H1 (cell line): ENCODE results near the gene GUCY2C. TPM values are rescaled to one million over a fixed set of nuclear protein-coding genes. Genes with fewer than 3 reads are reported as not detected.

ENCODE experiments used
- CTCF ChIA-PET: fragments of 300-600 bp; sonication (Branson Sonifier 250); formaldehyde crosslinking; loops from one replicate; lab custom pipeline; 2021; ENCODE audit not compliant: partially characterized antibody; lab: Charles Lee
- POLR2A ChIA-PET: fragments of 300-600 bp; sonication (Branson Sonifier 250); formaldehyde crosslinking; loops from one replicate; lab custom pipeline; 2021; ENCODE audit warnings: inconsistent platforms; ENCODE audit not compliant: partially characterized antibody; lab: Charles Lee
- DNase-seq, 2 experiments: peaks; one replicate each; pipeline versions ENCODE4 v3.0.0 to v3.0.0-alpha.2; 2010 to 2022; ENCODE audit warnings: low spot score in 2 of 2, low read depth in 1 of 2, mixed read lengths in 1 of 2
- FAIRE-seq: peaks from 2 replicates; lab custom pipeline; 2011; peaks lifted over from hg19 to GRCh38; lab: Jason Lieb, UNC
- H2AFZ ChIP-seq: 2 replicates; pipeline ENCODE4 v1.8.1; 2012; ENCODE audit warnings: low read length, inconsistent platforms
- H2AK5ac ChIP-seq: 2 replicates; pipeline ENCODE4 v1.6.1; 2013; ENCODE audit warnings: low read depth, low read length
- H2BK120ac ChIP-seq: replicated peaks from 2 replicates; pipeline ENCODE3; 2013; ENCODE audit warnings: low read depth, low read length, inconsistent platforms
- H2BK12ac ChIP-seq: 2 replicates; pipeline ENCODE4 v1.6.1; 2013; ENCODE audit warnings: low read depth, low read length
- H2BK15ac ChIP-seq: 2 replicates; pipeline ENCODE4 v1.6.1; 2013; ENCODE audit warnings: low read length
- H2BK20ac ChIP-seq: 2 replicates; pipeline ENCODE4 v1.6.1; 2013; ENCODE audit warnings: low read length
- H2BK5ac ChIP-seq: 2 replicates; pipeline ENCODE4 v1.6.1; 2013; ENCODE audit warnings: low read depth, low read length
- H3K14ac ChIP-seq: 2 replicates; pipeline ENCODE4 v1.6.1; 2013; ENCODE audit warnings: inconsistent platforms; ENCODE audit not compliant: insufficient read length
- H3K18ac ChIP-seq: 2 replicates; pipeline ENCODE4 v1.6.1; 2013; ENCODE audit warnings: low read length; ENCODE audit errors: extremely low read depth
- H3K23ac ChIP-seq: 2 replicates; pipeline ENCODE4 v1.6.1; 2013; ENCODE audit warnings: inconsistent platforms; ENCODE audit not compliant: insufficient read length
- H3K23me2 ChIP-seq: 2 replicates; pipeline ENCODE4 v1.6.1; 2013; ENCODE audit warnings: low read depth, low read length
- H3K27ac ChIP-seq: 2 replicates; pipeline ENCODE4 v1.6.1; 2011; ENCODE audit warnings: low read depth, low read length, inconsistent platforms
- H3K27me3 ChIP-seq, 4 experiments: replicated peaks in 1 of 4; 1 replicate in 1 of 4; 2 replicates in 3 of 4; pipeline versions ENCODE4 v1.6.1 to v1.8.1; 2011 to 2013; ENCODE audit warnings: low read length in 3 of 4, mild to moderate bottlenecking in 3 of 4, inconsistent platforms in 2 of 4, mixed read lengths in 2 of 4, moderate library complexity in 1 of 4; ENCODE audit not compliant: control insufficient read depth in 3 of 4, insufficient read depth in 3 of 4; ENCODE audit errors: extremely low read depth in 1 of 4
- H3K36me3 ChIP-seq, 4 experiments: 2 replicates each; pipeline versions ENCODE4 v1.6.1 to v1.8.1; 2011 to 2013; ENCODE audit warnings: mild to moderate bottlenecking in 4 of 4, low read length in 3 of 4, moderate library complexity in 2 of 4, control low read depth in 1 of 4, inconsistent platforms in 1 of 4; ENCODE audit not compliant: insufficient read depth in 4 of 4, control insufficient read depth in 2 of 4
- H3K4ac ChIP-seq: replicated peaks from 2 replicates; pipeline ENCODE3; 2013; ENCODE audit warnings: low read length, low read depth, mixed read lengths, inconsistent platforms; ENCODE audit not compliant: insufficient read length
- H3K4me1 ChIP-seq, 4 experiments: replicated peaks in 1 of 4; 1 replicate in 1 of 4; 2 replicates in 3 of 4; pipeline versions ENCODE4 v1.6.1 to v1.8.1; 2011 to 2013; ENCODE audit warnings: low read length in 3 of 4, inconsistent platforms in 2 of 4, mixed read lengths in 1 of 4; ENCODE audit not compliant: insufficient read depth in 4 of 4, control insufficient read depth in 3 of 4
- H3K4me2 ChIP-seq, 2 experiments: 2 replicates each; pipeline versions ENCODE4 v1.6.1 to v1.8.1; 2011 to 2013; ENCODE audit warnings: low read depth in 2 of 2, low read length in 2 of 2, control low read depth in 1 of 2, inconsistent platforms in 1 of 2, mild to moderate bottlenecking in 1 of 2; ENCODE audit not compliant: insufficient read depth in 1 of 2
- H3K4me3 ChIP-seq, 4 experiments: fragments of 200-600, 300-600 bp in 1 of 4; sonication (generic), shearing (Covaris generic), sonication (Bioruptor Twin) in 1 of 4; 2 replicates each; pipeline versions ENCODE4 v1.5.1 to v1.8.1; 2011 to 2016; ENCODE audit warnings: low read length in 4 of 4, low read depth in 3 of 4, control low read depth in 2 of 4, inconsistent platforms in 2 of 4, mild to moderate bottlenecking in 2 of 4, mixed read lengths in 1 of 4, moderate library complexity in 1 of 4; ENCODE audit not compliant: insufficient read depth in 2 of 4; ENCODE audit errors: extremely low read depth in 1 of 4
- H3K56ac ChIP-seq: replicated peaks from 2 replicates; pipeline ENCODE3; 2013; ENCODE audit warnings: low read depth, mild to moderate bottlenecking, mixed read lengths, low read length, inconsistent platforms; ENCODE audit not compliant: insufficient read length
- H3K79me1 ChIP-seq: 2 replicates; pipeline ENCODE4 v1.6.1; 2013; ENCODE audit warnings: low read depth, low read length, control low read depth
- H3K79me2 ChIP-seq, 2 experiments: 2 replicates each; pipeline versions ENCODE4 v1.6.1 to v1.8.1; 2012 to 2013; ENCODE audit warnings: low read length in 2 of 2, mild to moderate bottlenecking in 2 of 2, inconsistent platforms in 1 of 2; ENCODE audit not compliant: insufficient read depth in 2 of 2, control insufficient read depth in 1 of 2
- H3K9ac ChIP-seq, 4 experiments: replicated peaks in 1 of 4; 1 replicate in 1 of 4; 2 replicates in 3 of 4; pipeline versions ENCODE4 v1.6.1 to v1.8.1; 2011 to 2013; ENCODE audit warnings: low read depth in 3 of 4, low read length in 3 of 4, control low read depth in 2 of 4, mild to moderate bottlenecking in 2 of 4, moderate library complexity in 2 of 4, inconsistent platforms in 1 of 4; ENCODE audit errors: extremely low read depth in 1 of 4
- H3K9me3 ChIP-seq, 2 experiments: 2 replicates each; pipeline versions ENCODE4 v1.6.1 to v1.8.1; 2012 to 2013; ENCODE audit warnings: mild to moderate bottlenecking in 2 of 2, moderate library complexity in 2 of 2, control low read depth in 1 of 2, inconsistent platforms in 1 of 2, low read depth in 1 of 2, low read length in 1 of 2, mixed read lengths in 1 of 2; ENCODE audit not compliant: insufficient read depth in 2 of 2
- H4K20me1 ChIP-seq, 2 experiments: replicated peaks in 1 of 2; 2 replicates each; pipeline versions ENCODE3 to v1.8.1; 2011 to 2013; ENCODE audit warnings: inconsistent platforms in 2 of 2, low read length in 2 of 2, mild to moderate bottlenecking in 1 of 2; ENCODE audit not compliant: insufficient read depth in 2 of 2, control insufficient read depth in 1 of 2
- H4K5ac ChIP-seq: 2 replicates; pipeline ENCODE4 v1.6.1; 2013; ENCODE audit warnings: low read length, low read depth, mixed read lengths, inconsistent platforms; ENCODE audit not compliant: insufficient read length
- H4K8ac ChIP-seq: 2 replicates; pipeline ENCODE4 v1.8.0; 2013; ENCODE audit warnings: mild to moderate bottlenecking, moderate library complexity, low read length, inconsistent platforms; ENCODE audit not compliant: insufficient read depth; ENCODE audit errors: extremely low read depth
- H4K91ac ChIP-seq: replicated peaks from 2 replicates; pipeline ENCODE3; 2013; ENCODE audit warnings: low read length, mixed read lengths, inconsistent platforms; ENCODE audit not compliant: insufficient read length
- EZH2 ChIP-seq: fragments of 200-600 bp; sonication (generic); IDR thresholded peaks from 2 replicates; pipeline ENCODE4 v1.7.1; 2012; ENCODE audit warnings: low read depth, mild to moderate bottlenecking, moderate library complexity, low read length, inconsistent platforms; ENCODE audit not compliant: severe bottlenecking
- POLR2A ChIP-seq, 2 experiments: IDR thresholded peaks; 1 replicate in 1 of 2; 2 replicates in 1 of 2; pipeline ENCODE4 v1.6.1; 2011; ENCODE audit warnings: low read depth in 2 of 2, low read length in 2 of 2, mild to moderate bottlenecking in 2 of 2; ENCODE audit errors: control extremely low read depth in 1 of 2
- WGBS, 2 experiments: shearing (Covaris generic) in 1 of 2; methylation state at CpG; one replicate each; pipeline versions ENCODE4 v1.1.6 to v1.1.7; 2013 to 2015; ENCODE audit warnings: low lambda C conversion rate in 2 of 2, mixed read lengths in 2 of 2, inconsistent platforms in 1 of 2, low coverage in 1 of 2, missing lambda C conversion rate in 1 of 2; ENCODE audit not compliant: insufficient replicate concordance in 2 of 2, insufficient coverage in 1 of 2, insufficient read length in 1 of 2; ENCODE audit errors: extremely low coverage in 1 of 2, missing lambda C conversion rate in 1 of 2; 5-methylcytosine and 5-hydroxymethylcytosine counted together
- polyA plus RNA-seq, 7 experiments: library from polyadenylated mRNA; depleted of rRNA in 3 of 7; stranded (reverse) in 5 of 7; unstranded in 2 of 7; fragments of >200 nt in 5 of 7; fragments of 200-250 nt in 2 of 7; gene quantifications; 1 replicate in 5 of 7; 2 replicates in 1 of 7; 4 replicates in 1 of 7; pipeline versions ENCODE4 v1.2.1 to v1.2.3, GENCODE V29; 2011 to 2013; ENCODE audit warnings: missing spikeins in 2 of 7, mixed read lengths in 2 of 7
- total RNA-seq: library from RNA; stranded (reverse); fragmentation: NEBNext Ultra II Directional; extraction: Animal tissue kit (Norgen Biotek cat#: 25700); gene quantifications from 2 replicates; pipeline ENCODE4 v1.2.1, GENCODE V29; 2021

GUCY2C gene
- total and polyA plus RNA-seq, 2 of the 8 experiments (the other 6 are each of a cell fraction or from before 2014, with no cell fraction given): 1.9 to 3.2 TPM

- H3K23me2 ChIP-seq: no peaks in the 10 kb centered on the region
- no peak overlapping the region for H2BK20ac ChIP-seq
- no peak for DNase-seq
- H3K4me1 ChIP-seq: no peaks in the 10 kb centered on the region; a peak in 1 of 7 replicates
- no peak overlapping the region for H4K5ac ChIP-seq
- no peak for FAIRE-seq
- H3K23ac ChIP-seq: no peak overlapping the region
- H3K9me3 ChIP-seq: no peaks in the 10 kb centered on the region
- WGBS, 2 experiments: 90% methylated on average over 1 of the region's 1 CpG; no CpG with 5 or more reads in 1 of the 2 experiments
- H4K8ac ChIP-seq: no peak overlapping the region
- H2BK15ac ChIP-seq: no peak overlapping the region
- H3K79me1 ChIP-seq: no peaks in the 10 kb centered on the region
- no peak overlapping the region for H3K9ac ChIP-seq
- no peak overlapping the region for H2AFZ ChIP-seq
- no peak overlapping the region for H2BK12ac ChIP-seq
- H3K27me3 ChIP-seq: peaks cover 1 to 6% (median 5%) of the 10 kb centered on the region in 4 experiments; a peak in 5 of 7 replicates
- H3K4ac ChIP-seq: no peak overlapping the region
- no peak overlapping the region for H2BK5ac ChIP-seq
- no peak overlapping the region for H3K18ac ChIP-seq
- H2AK5ac ChIP-seq: no peak overlapping the region
- H4K20me1 ChIP-seq: peaks cover 0 to 2% of the 10 kb centered on the region in 2 experiments
- no peaks in the 10 kb centered on the region for H3K79me2 ChIP-seq
- TF ChIP-seq EZH2: no peak
- peak in 1 of 2 experiments; percentile 72; a peak in 1 of 3 replicates for TF ChIP-seq POLR2A (IDR thresholded peaks at IDR 0.05; ENCODE audit: control extremely low read depth in 1 of 2, low read depth in 2 of 2, low read length in 2 of 2)
- no peak overlapping the region for H3K4me3 ChIP-seq
- H2BK120ac ChIP-seq: no peak overlapping the region
- H4K91ac ChIP-seq: no peak overlapping the region
- no peak overlapping the region for H3K4me2 ChIP-seq
- H3K56ac ChIP-seq: no peak overlapping the region
- no peak overlapping the region for H3K27ac ChIP-seq
- CTCF ChIA-PET: interaction anchor here (1.2 kb wide), 1 partner anchor 12 kb away, joined by 5 read pairs; no protein-coding TSS in a partner anchor
- POLR2A ChIA-PET: interaction anchor here (6.6 to 12.8 kb wide), 2 partner anchors 9 to 12 kb away, joined by 45 to 120 read pairs; no protein-coding TSS in a partner anchor
- H3K14ac ChIP-seq: no peak overlapping the region
- H3K36me3 ChIP-seq: peaks cover 0 to 3% (median 0%) of the 10 kb centered on the region in 4 experiments; a peak in 2 of 8 replicates
Observed at GRCh38 chr12:14689144-14689543, 7.3 kb downstream of the GUCY2C start.
